ENCODE results near the gene USH2A. TPM values are rescaled to one million over a fixed set of nuclear protein-coding genes. Genes with fewer than 3 reads are reported as not detected.
A peak's percentile ranks its signal among the peaks of the same experiment; 100 is the strongest.
"Not testable (repeated sequence)": the region's sequence is repeated elsewhere in the genome, so short reads cannot be mapped to it uniquely, and the experiment has no call there.

The USH2A gene
- total RNA-seq, 1 donor from 2014 or later, result 0.04 TPM

GRCh38 chr1:216346526-216346925, 76.7 kb downstream of the USH2A start:
- H3K9me3 Mint-ChIP-seq, result peaks cover 22% of the 10 kb centered on the region
- Histone ChIP-seq H3F3A (ENCODE audit: low read depth) (no peaks in the 10 kb centered on the region), H3K36me3 (peaks cover 6% of the 10 kb centered on the region), H3K9ac (no peak overlapping the region), H2AFZ (replicated peaks) (no peak overlapping the region), H3K4me2 (peak overlapping the region; percentile 4), H3K27ac (peak overlapping the region; percentile 46), H3K79me2 (ENCODE audit: low read depth) (no peaks in the 10 kb centered on the region), H4K20me1 (ENCODE audit: low read depth) (no peaks in the 10 kb centered on the region), H3K27me3 (no peaks in the 10 kb centered on the region), H3K4me1 (peaks cover 7% of the 10 kb centered on the region), H3K9me3 (ENCODE audit: low read depth) (peaks cover 20% of the 10 kb centered on the region), H3K4me3 (no peak overlapping the region)
- H3K27me3 Mint-ChIP-seq (ENCODE audit: insufficient read depth, low read depth), result no peaks in the 10 kb centered on the region
- H3K4me1 Mint-ChIP-seq, result peaks cover 11% of the 10 kb centered on the region
- no peaks in the 10 kb centered on the region for H3K36me3 Mint-ChIP-seq
- peak; percentile 21 for DNase-seq (ENCODE audit: low spot score)
- TF ChIP-seq, protein P1, sequence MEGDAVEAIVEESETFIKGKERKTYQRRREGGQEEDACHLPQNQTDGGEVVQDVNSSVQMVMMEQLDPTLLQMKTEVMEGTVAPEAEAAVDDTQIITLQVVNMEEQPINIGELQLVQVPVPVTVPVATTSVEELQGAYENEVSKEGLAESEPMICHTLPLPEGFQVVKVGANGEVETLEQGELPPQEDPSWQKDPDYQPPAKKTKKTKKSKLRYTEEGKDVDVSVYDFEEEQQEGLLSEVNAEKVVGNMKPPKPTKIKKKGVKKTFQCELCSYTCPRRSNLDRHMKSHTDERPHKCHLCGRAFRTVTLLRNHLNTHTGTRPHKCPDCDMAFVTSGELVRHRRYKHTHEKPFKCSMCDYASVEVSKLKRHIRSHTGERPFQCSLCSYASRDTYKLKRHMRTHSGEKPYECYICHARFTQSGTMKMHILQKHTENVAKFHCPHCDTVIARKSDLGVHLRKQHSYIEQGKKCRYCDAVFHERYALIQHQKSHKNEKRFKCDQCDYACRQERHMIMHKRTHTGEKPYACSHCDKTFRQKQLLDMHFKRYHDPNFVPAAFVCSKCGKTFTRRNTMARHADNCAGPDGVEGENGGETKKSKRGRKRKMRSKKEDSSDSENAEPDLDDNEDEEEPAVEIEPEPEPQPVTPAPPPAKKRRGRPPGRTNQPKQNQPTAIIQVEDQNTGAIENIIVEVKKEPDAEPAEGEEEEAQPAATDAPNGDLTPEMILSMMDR (IDR thresholded peaks at IDR 0.05), result no peak
- TF ChIP-seq EZH2phosphoT487 (IDR thresholded peaks at IDR 0.05) (no peak), EZH2 (IDR thresholded peaks at IDR 0.05) (no peak)
- peak overlapping the region; percentile 53 for H3K27ac Mint-ChIP-seq
- H3K4me3 Mint-ChIP-seq, result no peak overlapping the region

DNA sequence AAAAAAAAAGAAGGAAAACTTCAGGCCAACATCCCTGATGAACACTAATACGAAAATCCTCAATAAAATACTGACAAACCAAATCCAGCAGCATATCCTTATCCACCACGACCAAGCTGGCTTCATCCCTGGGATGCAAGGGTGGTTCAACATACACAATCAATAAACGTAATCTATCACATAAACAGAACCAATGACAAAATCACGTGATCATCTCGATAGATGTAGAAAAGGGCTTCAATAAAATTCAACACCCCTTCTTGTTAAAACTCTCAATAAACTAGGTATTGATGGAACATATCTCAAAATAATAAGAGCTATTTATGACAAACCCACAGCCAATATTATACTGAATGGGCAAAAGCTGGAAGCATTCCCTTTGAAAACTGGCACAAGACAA, 82.7 kb downstream of the USH2A start:
- not testable (repeated sequence) for H3K27me3 Mint-ChIP-seq (ENCODE audit: insufficient read depth, low read depth); H3K4me1 Mint-ChIP-seq
- H3K9me3 Mint-ChIP-seq, result peaks cover 21% of the 10 kb centered on the region

GRCh38 chr1:216332462-216332861, 90.8 kb downstream of the USH2A start:
- Histone ChIP-seq H3K79me2 (ENCODE audit: low read depth) (no peaks in the 10 kb centered on the region), H3K4me2 (no peak overlapping the region), H3K9ac (no peak overlapping the region), H3K27me3 (no peaks in the 10 kb centered on the region), H3F3A (ENCODE audit: low read depth) (no peaks in the 10 kb centered on the region), H3K4me3 (no peak overlapping the region), H3K27ac (no peak overlapping the region), H3K4me1 (no peaks in the 10 kb centered on the region), H4K20me1 (ENCODE audit: low read depth) (no peaks in the 10 kb centered on the region), H2AFZ (replicated peaks) (no peak overlapping the region), H3K9me3 (ENCODE audit: low read depth) (no peaks in the 10 kb centered on the region), H3K36me3 (no peaks in the 10 kb centered on the region)
- H3K27me3 Mint-ChIP-seq (ENCODE audit: insufficient read depth, low read depth), result no peaks in the 10 kb centered on the region
- peaks cover 8% of the 10 kb centered on the region for H3K9me3 Mint-ChIP-seq
- H3K36me3 Mint-ChIP-seq, result no peaks in the 10 kb centered on the region
- H3K4me3 Mint-ChIP-seq, result no peak overlapping the region
- H3K27ac Mint-ChIP-seq, result no peak overlapping the region
- no peaks in the 10 kb centered on the region for H3K4me1 Mint-ChIP-seq
- no peak for DNase-seq (ENCODE audit: low spot score)
- TF ChIP-seq, protein P1 (IDR thresholded peaks at IDR 0.05), result no peak
- TF ChIP-seq EZH2phosphoT487 (IDR thresholded peaks at IDR 0.05) (no peak), EZH2 (IDR thresholded peaks at IDR 0.05) (no peak)

More for the DNA sequence above, 82.7 kb downstream of the USH2A start:
- H3K27ac ChIP-seq; H3K4me2 ChIP-seq; H3K79me2 ChIP-seq (ENCODE audit: low read depth); H3F3A ChIP-seq (ENCODE audit: low read depth); H2AFZ ChIP-seq (replicated peaks); H3K9ac ChIP-seq; H3K36me3 ChIP-seq; H3K27ac Mint-ChIP-seq; H4K20me1 ChIP-seq (ENCODE audit: low read depth); H3K4me1 ChIP-seq; DNase-seq (ENCODE audit: low spot score); H3K4me3 Mint-ChIP-seq; H3K27me3 ChIP-seq; H3K9me3 ChIP-seq (ENCODE audit: low read depth); H3K4me3 ChIP-seq; H3K36me3 Mint-ChIP-seq: not testable (repeated sequence)

DNA sequence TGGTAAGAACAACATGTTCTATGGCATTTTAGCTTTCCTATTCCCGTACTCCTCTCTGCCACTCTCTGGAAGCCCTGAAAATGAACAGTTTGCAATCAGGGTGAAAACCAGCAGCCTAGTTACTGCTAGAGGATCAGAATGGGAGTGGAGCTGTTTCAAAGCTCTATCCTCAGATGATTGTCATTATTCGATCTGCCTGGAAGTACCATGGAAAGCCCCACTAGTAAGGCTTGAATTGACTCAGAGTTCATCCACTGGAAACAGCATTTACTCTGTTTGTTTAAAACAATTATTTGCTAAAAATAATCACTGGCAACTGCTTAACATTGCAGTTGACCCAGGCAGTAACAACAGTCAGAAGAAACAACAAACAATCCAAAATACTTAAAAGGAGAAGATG, 91.2 kb downstream of the USH2A start:
- no peak overlapping the region for H3K4me3 ChIP-seq
- H2AFZ ChIP-seq (replicated peaks), result no peak overlapping the region
- Mint-ChIP-seq H3K36me3 (no peaks in the 10 kb centered on the region), H3K4me1 (no peaks in the 10 kb centered on the region), H3K9me3 (peaks cover 8% of the 10 kb centered on the region), H3K4me3 (no peak overlapping the region), H3K27ac (no peak overlapping the region), H3K27me3 (ENCODE audit: insufficient read depth, low read depth) (no peaks in the 10 kb centered on the region)
- no peaks in the 10 kb centered on the region for H3K79me2 ChIP-seq (ENCODE audit: low read depth)
- H3K27me3 ChIP-seq, result no peaks in the 10 kb centered on the region
- H3K36me3 ChIP-seq, result no peaks in the 10 kb centered on the region
- TF ChIP-seq EZH2phosphoT487 (IDR thresholded peaks at IDR 0.05), result no peak
- TF ChIP-seq, protein P1 (IDR thresholded peaks at IDR 0.05), result no peak
- no peak for TF ChIP-seq EZH2 (IDR thresholded peaks at IDR 0.05)
- DNase-seq (ENCODE audit: low spot score), result no peak
- H3F3A ChIP-seq (ENCODE audit: low read depth), result no peaks in the 10 kb centered on the region
- no peaks in the 10 kb centered on the region for H3K9me3 ChIP-seq (ENCODE audit: low read depth)
- H4K20me1 ChIP-seq (ENCODE audit: low read depth), result no peaks in the 10 kb centered on the region
- H3K9ac ChIP-seq, result no peak overlapping the region
- H3K4me1 ChIP-seq, result no peaks in the 10 kb centered on the region
- H3K4me2 ChIP-seq, result no peak overlapping the region
- H3K27ac ChIP-seq, result no peak overlapping the region
